Endothelial cell of umbilical vein (primary cell): Measurements from ENCODE around the gene METTL15. TPM values are rescaled to one million over a fixed set of nuclear protein-coding genes. Genes with fewer than 3 reads are reported as not detected.

Source experiments
- BruUV-seq: library from RNA; stranded (reverse); fragments of 400-500 nt; replicated peaks from 2 replicates; lab custom pipeline; 2021; lab: Mats Ljungman, UMichigan
- CTCF ChIA-PET: fragments of 300-600, 350-600 bp; sonication (Branson Sonifier 250); formaldehyde crosslinking; loops from one replicate; lab custom pipeline; 2021; ENCODE audit warnings: antibody characterized with exemption, inconsistent platforms; lab: Charles Lee
- POLR2A ChIA-PET: fragments of 300-600, 350-600 bp; sonication (Branson Sonifier 250); formaldehyde crosslinking; loops from one replicate; lab custom pipeline; 2021; ENCODE audit warnings: antibody characterized with exemption, inconsistent platforms; lab: Charles Lee
- DNase-seq: peaks from one replicate; pipeline ENCODE4 v3.0.0-alpha.2; 2011; ENCODE audit warnings: low read depth, low spot score
- FAIRE-seq: peaks from 2 replicates; lab custom pipeline; 2011; peaks lifted over from hg19 to GRCh38; lab: Jason Lieb, UNC
- H2AFZ ChIP-seq: 2 replicates; pipeline ENCODE4 v1.6.0; 2012; ENCODE audit warnings: low read depth, low read length, control low read depth, inconsistent platforms
- H3K27ac ChIP-seq: 2 replicates; pipeline ENCODE4 v1.5.1; 2011; ENCODE audit warnings: low read depth, mild to moderate bottlenecking, control low read depth, low read length, moderate library complexity; ENCODE audit not compliant: insufficient read depth
- H3K27me3 ChIP-seq, 2 experiments: 2 replicates each; pipeline versions ENCODE4 v1.6.0 to v1.6.1; 2011; ENCODE audit warnings: low read length in 2 of 2, mixed read lengths in 1 of 2; ENCODE audit not compliant: control insufficient read depth in 2 of 2, insufficient read depth in 2 of 2
- H3K36me3 ChIP-seq, 2 experiments: 2 replicates in 1 of 2; 3 replicates in 1 of 2; pipeline ENCODE4 v1.5.1; 2011; ENCODE audit warnings: low read length in 2 of 2, mild to moderate bottlenecking in 1 of 2, moderate library complexity in 1 of 2; ENCODE audit not compliant: control insufficient read depth in 2 of 2, insufficient read depth in 2 of 2; ENCODE audit errors: extremely low read depth in 1 of 2
- H3K4me1 ChIP-seq: 3 replicates; pipeline ENCODE4 v1.5.1; 2011; ENCODE audit warnings: mild to moderate bottlenecking, low read length; ENCODE audit not compliant: control insufficient read depth, insufficient read depth; ENCODE audit errors: extremely low read depth
- H3K4me2 ChIP-seq: 2 replicates; pipeline ENCODE4 v1.6.1; 2011; ENCODE audit warnings: low read length, control low read depth, mixed read lengths; ENCODE audit not compliant: insufficient read depth
- H3K4me3 ChIP-seq, 3 experiments: fragments of 200-600 bp in 1 of 3; sonication (generic), shearing (Covaris generic) in 1 of 3; replicated peaks in 1 of 3; 2 replicates each; pipeline ENCODE4 v1.5.1; 2011 to 2016; ENCODE audit warnings: control low read depth in 3 of 3, low read length in 3 of 3, mild to moderate bottlenecking in 2 of 3, inconsistent platforms in 1 of 3, low read depth in 1 of 3, moderate library complexity in 1 of 3; ENCODE audit not compliant: insufficient read depth in 1 of 3
- H3K79me2 ChIP-seq: 2 replicates; pipeline ENCODE4 v1.6.0; 2012; ENCODE audit warnings: low read length, inconsistent platforms; ENCODE audit not compliant: control insufficient read depth, insufficient read depth
- H3K9ac ChIP-seq: replicated peaks from 2 replicates; pipeline ENCODE3; 2011; ENCODE audit warnings: low read length, control low read depth; ENCODE audit not compliant: insufficient read depth; ENCODE audit errors: extremely low read depth
- H3K9me1 ChIP-seq: replicated peaks from 3 replicates; pipeline ENCODE4 v1.6.0; 2011; ENCODE audit warnings: mild to moderate bottlenecking, low read length; ENCODE audit not compliant: control insufficient read depth, insufficient read depth; ENCODE audit errors: extremely low read depth
- H3K9me3 ChIP-seq: replicated peaks from 2 replicates; pipeline ENCODE4 v1.5.1; 2012; ENCODE audit warnings: low read length, inconsistent platforms; ENCODE audit not compliant: control insufficient read depth, insufficient read depth
- H4K20me1 ChIP-seq: replicated peaks from 2 replicates; pipeline ENCODE3; 2011; ENCODE audit warnings: mild to moderate bottlenecking, low read length; ENCODE audit not compliant: control insufficient read depth, insufficient read depth; ENCODE audit errors: extremely low read depth
- EZH2 ChIP-seq: IDR thresholded peaks from 2 replicates; pipeline ENCODE4 v1.6.1; 2012; ENCODE audit warnings: borderline replicate concordance, low read depth, mild to moderate bottlenecking, moderate library complexity, low read length, inconsistent platforms; ENCODE audit not compliant: severe bottlenecking
- FOS ChIP-seq: IDR thresholded peaks from 2 replicates; pipeline ENCODE4 v1.6.1; 2011; ENCODE audit warnings: mild to moderate bottlenecking, low read length, moderate library complexity, borderline replicate concordance; ENCODE audit not compliant: insufficient read depth
- GATA2 ChIP-seq: IDR thresholded peaks from 2 replicates; pipeline ENCODE4 v1.7.0; 2011; ENCODE audit warnings: low read depth, mild to moderate bottlenecking, moderate library complexity, mixed read lengths, low read length; ENCODE audit not compliant: insufficient read length, insufficient read depth
- JUN ChIP-seq: IDR thresholded peaks from 2 replicates; pipeline ENCODE4 v1.6.1; 2011; ENCODE audit warnings: borderline replicate concordance, low read depth; ENCODE audit not compliant: insufficient read length, insufficient read depth
- MYC ChIP-seq: IDR thresholded peaks from one replicate; pipeline ENCODE4 v1.6.1; 2011; ENCODE audit warnings: mild to moderate bottlenecking, low read depth, low read length
- POLR2A ChIP-seq: IDR thresholded peaks from 2 replicates; pipeline ENCODE4 v1.6.1; 2012; ENCODE audit warnings: low read depth, mild to moderate bottlenecking, control low read depth, low read length
- POLR2AphosphoS5 ChIP-seq: IDR thresholded peaks from 2 replicates; pipeline ENCODE4 v1.6.1; 2012; ENCODE audit warnings: low read depth, mild to moderate bottlenecking, control low read depth, low read length, moderate library complexity; ENCODE audit not compliant: insufficient read depth
- dilution Hi-C: fragments of 300-500 bp; cut with MboI; formaldehyde crosslinking; loops from one replicate; pipeline ENCODE4 v1.15.0; 2019; ENCODE audit warnings: low sequenced_read_pairs; ENCODE audit not compliant: extremely low pct_ligation_motif_present
- intact Hi-C: fragments of 100-400 bp; cut with micrococcal nuclease; formaldehyde crosslinking; loops from one replicate; pipeline ENCODE4 v1.10.0; 2022
- polyA plus RNA-seq, 4 experiments: library from polyadenylated mRNA; depleted of rRNA in 3 of 4; stranded (reverse) in 3 of 4; unstranded in 1 of 4; fragments of >200 nt; gene quantifications; 2 replicates each; pipeline versions ENCODE4 v1.2.1 to v1.2.3, GENCODE V29; 2011 to 2012; ENCODE audit warnings: missing spikeins in 1 of 4
- total RNA-seq: library from RNA; stranded (reverse); gene quantifications from 2 replicates; pipeline ENCODE4 v1.2.3, GENCODE V29; 2021
- TF ChIP-seq, protein P1 (sequence below), 2 donors: IDR thresholded peaks; 1 replicate in 1 of 2; 2 replicates in 1 of 2; pipeline ENCODE4 v1.5.1; 2011; ENCODE audit warnings: low read length in 2 of 2, mild to moderate bottlenecking in 2 of 2, moderate library complexity in 2 of 2, control low read depth in 1 of 2, inconsistent platforms in 1 of 2, low read depth in 1 of 2; ENCODE audit not compliant: insufficient read depth in 1 of 2; ENCODE audit errors: extremely low read depth in 1 of 2
- TF ChIP-seq, protein P2 (sequence below): IDR thresholded peaks from 2 replicates; pipeline ENCODE4 v1.6.1; 2011; ENCODE audit not compliant: insufficient read depth, insufficient read length

Gene METTL15
- total and polyA plus RNA-seq, 2 donors (not counting 3 experiments of a cell fraction or from before 2014, with no cell fraction given) = 3.2 to 12.1 TPM

DNA sequence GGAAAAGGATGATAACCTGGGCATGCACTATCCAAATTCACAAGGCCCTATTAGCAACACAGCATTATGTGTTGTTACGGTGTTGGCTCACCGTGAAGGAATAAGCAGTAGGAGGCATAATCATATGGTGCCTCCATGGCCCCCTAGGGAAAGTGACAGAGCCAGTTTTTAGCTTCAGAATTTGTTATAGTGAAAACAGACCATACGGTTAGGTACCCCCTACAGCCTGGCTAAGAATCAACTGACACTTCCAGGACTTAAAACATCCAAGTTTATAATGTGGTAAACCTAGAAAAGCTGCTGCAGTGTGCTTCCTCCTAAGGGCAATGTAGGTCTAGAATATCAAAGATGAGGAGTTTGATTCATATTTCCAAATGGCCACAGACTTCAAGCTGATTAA, 30.7 kb upstream of the METTL15 start:
- intact Hi-C loops (no loop called here), dilution Hi-C loops (no loop called here)
- TF ChIP-seq, protein P1, sequence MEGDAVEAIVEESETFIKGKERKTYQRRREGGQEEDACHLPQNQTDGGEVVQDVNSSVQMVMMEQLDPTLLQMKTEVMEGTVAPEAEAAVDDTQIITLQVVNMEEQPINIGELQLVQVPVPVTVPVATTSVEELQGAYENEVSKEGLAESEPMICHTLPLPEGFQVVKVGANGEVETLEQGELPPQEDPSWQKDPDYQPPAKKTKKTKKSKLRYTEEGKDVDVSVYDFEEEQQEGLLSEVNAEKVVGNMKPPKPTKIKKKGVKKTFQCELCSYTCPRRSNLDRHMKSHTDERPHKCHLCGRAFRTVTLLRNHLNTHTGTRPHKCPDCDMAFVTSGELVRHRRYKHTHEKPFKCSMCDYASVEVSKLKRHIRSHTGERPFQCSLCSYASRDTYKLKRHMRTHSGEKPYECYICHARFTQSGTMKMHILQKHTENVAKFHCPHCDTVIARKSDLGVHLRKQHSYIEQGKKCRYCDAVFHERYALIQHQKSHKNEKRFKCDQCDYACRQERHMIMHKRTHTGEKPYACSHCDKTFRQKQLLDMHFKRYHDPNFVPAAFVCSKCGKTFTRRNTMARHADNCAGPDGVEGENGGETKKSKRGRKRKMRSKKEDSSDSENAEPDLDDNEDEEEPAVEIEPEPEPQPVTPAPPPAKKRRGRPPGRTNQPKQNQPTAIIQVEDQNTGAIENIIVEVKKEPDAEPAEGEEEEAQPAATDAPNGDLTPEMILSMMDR (IDR thresholded peaks at IDR 0.05; ENCODE audit: extremely low read depth in 1 of 2, insufficient read depth in 1 of 2, low read depth in 1 of 2, low read length in 2 of 2) = no peak
- TF ChIP-seq JUN = no peak
- TF ChIP-seq, protein P2, sequence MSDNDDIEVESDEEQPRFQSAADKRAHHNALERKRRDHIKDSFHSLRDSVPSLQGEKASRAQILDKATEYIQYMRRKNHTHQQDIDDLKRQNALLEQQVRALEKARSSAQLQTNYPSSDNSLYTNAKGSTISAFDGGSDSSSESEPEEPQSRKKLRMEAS = no peak
- no peak for TF ChIP-seq POLR2AphosphoS5
- TF ChIP-seq FOS = no peak
- no peak for TF ChIP-seq MYC
- TF ChIP-seq POLR2A = no peak
- no peak for TF ChIP-seq GATA2
- no peak for TF ChIP-seq EZH2
- H3K27ac ChIP-seq = no peak overlapping the region
- H3K27me3 ChIP-seq = no peaks in the 10 kb centered on the region
- H3K9ac ChIP-seq = no peak overlapping the region
- FAIRE-seq = no peak
- no TSS peak for BruUV-seq
- H3K4me3 ChIP-seq = no peak overlapping the region
- DNase-seq = no peak
- ChIA-PET POLR2A (no interaction called here), CTCF (interaction anchor here (1.3 to 2.1 kb wide), 2 partner anchors 13 to 68 kb away, joined by 3 to 10 read pairs; no protein-coding TSS in a partner anchor)
- no peak overlapping the region for H2AFZ ChIP-seq
- no peak overlapping the region for H3K4me2 ChIP-seq
- no peaks in the 10 kb centered on the region for H3K36me3 ChIP-seq
- no peaks in the 10 kb centered on the region for H4K20me1 ChIP-seq
- no peaks in the 10 kb centered on the region for H3K79me2 ChIP-seq
- H3K9me1 ChIP-seq = no peaks in the 10 kb centered on the region
- H3K4me1 ChIP-seq = peaks cover under 1% of the 10 kb centered on the region
- H3K9me3 ChIP-seq = no peaks in the 10 kb centered on the region
